Gastroesophageal sphincter (tissue), 4 donors: ENCODE results near the gene SLC7A7. TPM values are rescaled to one million over a fixed set of nuclear protein-coding genes. Genes with fewer than 3 reads are reported as not detected.
"Not testable (repeated sequence)": the region's sequence is repeated elsewhere in the genome, so short reads cannot be mapped to it uniquely, and the experiment has no call there.

Experiments
- ATAC-seq: fragments of 150-250 bp; one replicate; pipeline ENCODE4 v1.9.1; 2016; ENCODE audit warnings: mild to moderate bottlenecking, moderate library complexity
- H3K27ac ChIP-seq, 4 donors: fragments of 200-600 bp; sonication (generic) in 3 of 4; 1 replicate in 3 of 4; 2 replicates in 1 of 4; pipeline ENCODE4 v1.5.1; 2016 to 2019
- H3K27me3 ChIP-seq: fragments of 200-600 bp; sonication (generic); one replicate; pipeline ENCODE4 v1.5.1; 2019
- H3K36me3 ChIP-seq, 2 donors: fragments of 200-600 bp; sonication (generic); one replicate each; pipeline ENCODE4 v1.5.1; 2019; ENCODE audit warnings: control low read depth in 1 of 2
- H3K4me1 ChIP-seq, 3 donors: fragments of 200-600 bp; sonication (generic); 1 replicate in 2 of 3; 2 replicates in 1 of 3; pipeline ENCODE4 v1.5.1; 2016 to 2019; ENCODE audit warnings: control low read depth in 2 of 3
- H3K4me3 ChIP-seq, 2 donors: fragments of 200-600 bp; sonication (generic); one replicate each; pipeline ENCODE4 v1.5.1; 2019; ENCODE audit warnings: mild to moderate bottlenecking in 1 of 2, moderate library complexity in 1 of 2
- H3K9me3 ChIP-seq, 3 donors: fragments of 200-600 bp; sonication (generic); one replicate each; pipeline ENCODE4 v1.5.1; 2017 to 2019; ENCODE audit warnings: control low read depth in 2 of 3
- EP300 ChIP-seq: sonication (generic); formaldehyde crosslinking; IDR thresholded peaks from one replicate; pipeline ENCODE4 v1.6.1; 2017; ENCODE audit warnings: antibody characterized with exemption, mild to moderate bottlenecking
- POLR2A ChIP-seq, 2 donors: fragments of 450-650 bp; IDR thresholded peaks; one replicate each; pipeline ENCODE4 v1.6.1; 2017; ENCODE audit warnings: antibody characterized with exemption in 2 of 2, mild to moderate bottlenecking in 2 of 2, moderate library complexity in 1 of 2
- POLR2AphosphoS5 ChIP-seq: sonication (generic); formaldehyde crosslinking; IDR thresholded peaks from one replicate; pipeline ENCODE4 v1.6.1; 2017; ENCODE audit warnings: antibody characterized with exemption
- WGBS, 2 donors: methylation state at CpG; one replicate each; pipeline ENCODE4 v1.1.5; 2018; ENCODE audit warnings: low coverage in 1 of 2; 5-methylcytosine and 5-hydroxymethylcytosine counted together
- total RNA-seq, 4 donors: library from RNA; depleted of rRNA; stranded (reverse); fragments of >200 nt; gene quantifications; one replicate each; pipeline ENCODE4 v1.1.0, GENCODE V29; 2016
- TF ChIP-seq, protein P1 (sequence below), 4 experiments: fragments of 200-600 bp in 2 of 4; fragments of 450-650 bp in 2 of 4; sonication (generic) in 1 of 4; IDR thresholded peaks; one replicate each; pipeline ENCODE4 v1.5.1; 2017 to 2019; ENCODE audit warnings: antibody characterized with exemption in 4 of 4, mild to moderate bottlenecking in 2 of 4, moderate library complexity in 2 of 4

The SLC7A7 gene
- total RNA-seq, 4 donors from 2014 or later: 8.1 to 36.6 (median 23.4) TPM

DNA sequence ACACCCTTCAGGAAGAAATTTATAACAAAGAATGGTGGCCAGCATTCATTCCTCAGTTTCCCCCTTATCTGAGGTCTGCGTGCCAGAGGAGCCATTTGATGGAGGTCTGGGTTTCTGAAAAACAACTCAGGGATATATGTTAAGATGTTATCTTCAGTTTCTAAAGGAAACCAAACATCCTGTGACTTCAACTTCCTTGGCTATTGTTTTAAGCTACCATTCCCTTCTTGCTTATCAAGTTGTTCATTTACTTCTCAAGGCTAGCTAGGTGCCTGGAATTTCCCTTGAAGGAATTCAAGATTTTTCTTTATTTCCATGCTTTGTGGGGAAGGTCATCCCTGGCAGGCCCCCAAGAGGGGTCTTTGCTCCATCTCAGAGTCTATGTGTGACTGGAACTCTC lies 75.8 kb downstream of the SLC7A7 start:
- no peak for ATAC-seq
- TF ChIP-seq EP300 (no peak), POLR2AphosphoS5 (no peak), POLR2A (IDR thresholded peaks at IDR 0.05) (no peak)
- TF ChIP-seq, protein P1, sequence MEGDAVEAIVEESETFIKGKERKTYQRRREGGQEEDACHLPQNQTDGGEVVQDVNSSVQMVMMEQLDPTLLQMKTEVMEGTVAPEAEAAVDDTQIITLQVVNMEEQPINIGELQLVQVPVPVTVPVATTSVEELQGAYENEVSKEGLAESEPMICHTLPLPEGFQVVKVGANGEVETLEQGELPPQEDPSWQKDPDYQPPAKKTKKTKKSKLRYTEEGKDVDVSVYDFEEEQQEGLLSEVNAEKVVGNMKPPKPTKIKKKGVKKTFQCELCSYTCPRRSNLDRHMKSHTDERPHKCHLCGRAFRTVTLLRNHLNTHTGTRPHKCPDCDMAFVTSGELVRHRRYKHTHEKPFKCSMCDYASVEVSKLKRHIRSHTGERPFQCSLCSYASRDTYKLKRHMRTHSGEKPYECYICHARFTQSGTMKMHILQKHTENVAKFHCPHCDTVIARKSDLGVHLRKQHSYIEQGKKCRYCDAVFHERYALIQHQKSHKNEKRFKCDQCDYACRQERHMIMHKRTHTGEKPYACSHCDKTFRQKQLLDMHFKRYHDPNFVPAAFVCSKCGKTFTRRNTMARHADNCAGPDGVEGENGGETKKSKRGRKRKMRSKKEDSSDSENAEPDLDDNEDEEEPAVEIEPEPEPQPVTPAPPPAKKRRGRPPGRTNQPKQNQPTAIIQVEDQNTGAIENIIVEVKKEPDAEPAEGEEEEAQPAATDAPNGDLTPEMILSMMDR (IDR thresholded peaks at IDR 0.05): no peak
- Histone ChIP-seq H3K4me3 (no peak overlapping the region), H3K36me3 (no peaks in the 10 kb centered on the region), H3K27ac (no peak overlapping the region), H3K4me1 (no peaks in the 10 kb centered on the region), H3K9me3 (no peaks in the 10 kb centered on the region), H3K27me3 (no peaks in the 10 kb centered on the region)
- WGBS, 2 donors: 75 to 78% methylated on average over 1 of the region's 1 CpG

DNA sequence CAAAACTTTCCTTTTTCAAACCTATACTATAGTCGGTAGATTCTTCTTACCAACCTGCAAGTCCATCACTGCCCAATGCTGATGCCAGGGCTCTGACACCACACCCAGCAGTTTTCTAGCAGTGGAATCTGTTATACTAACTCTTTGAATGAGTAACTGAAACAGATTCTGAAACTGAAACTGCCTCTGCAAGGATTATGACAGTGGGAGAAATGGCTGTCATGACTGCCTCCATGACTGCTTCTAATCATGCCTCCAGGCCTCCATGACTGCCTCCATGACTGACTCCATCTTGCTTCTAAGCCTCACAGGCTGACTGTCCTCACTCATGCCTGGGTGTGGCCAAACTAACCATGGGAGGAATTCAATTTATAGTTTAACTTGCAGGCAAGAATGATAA lies 78.2 kb downstream of the SLC7A7 start:
- H3K9me3 ChIP-seq: no peaks in the 10 kb centered on the region
- H3K4me3 ChIP-seq: no peak overlapping the region
- H3K27ac ChIP-seq: no peak overlapping the region
- no peaks in the 10 kb centered on the region for H3K36me3 ChIP-seq
- WGBS, 2 donors: 64% methylated on average over 1 of the region's 1 CpG; no CpG with 5 or more reads in 1 of the 2 donors
- H3K4me1 ChIP-seq: no peaks in the 10 kb centered on the region
- no peak for ATAC-seq
- no peaks in the 10 kb centered on the region for H3K27me3 ChIP-seq
- no peak for TF ChIP-seq POLR2A (IDR thresholded peaks at IDR 0.05)
- no peak for TF ChIP-seq EP300
- TF ChIP-seq, protein P1 (IDR thresholded peaks at IDR 0.05): no peak
- TF ChIP-seq POLR2AphosphoS5: no peak

DNA sequence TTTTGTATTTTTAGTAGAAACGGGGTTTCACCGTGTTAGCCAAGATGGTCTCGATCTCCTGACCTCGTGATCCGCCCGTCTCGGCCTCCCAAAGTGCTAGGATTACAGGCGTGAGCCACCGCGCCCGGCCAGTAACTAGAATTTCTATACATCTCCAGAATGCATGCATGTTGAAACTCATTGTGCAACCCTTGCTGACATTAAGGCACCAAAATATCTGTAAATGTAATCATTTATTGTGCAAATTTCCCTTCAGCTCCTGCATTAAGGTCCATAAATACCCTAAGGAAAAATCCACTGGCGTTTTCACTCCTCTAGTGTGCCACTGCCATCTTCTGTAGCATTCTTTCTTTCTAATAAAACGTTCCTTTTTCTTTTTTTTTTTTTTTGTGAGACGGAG lies 78.9 kb downstream of the SLC7A7 start:
- not testable (repeated sequence) for H3K27me3 ChIP-seq, H3K4me3 ChIP-seq, ATAC-seq, H3K27ac ChIP-seq, H3K9me3 ChIP-seq, H3K36me3 ChIP-seq, H3K4me1 ChIP-seq
- WGBS, 2 donors: 54 to 78% methylated on average over 3 of the region's 14 CpGs

DNA sequence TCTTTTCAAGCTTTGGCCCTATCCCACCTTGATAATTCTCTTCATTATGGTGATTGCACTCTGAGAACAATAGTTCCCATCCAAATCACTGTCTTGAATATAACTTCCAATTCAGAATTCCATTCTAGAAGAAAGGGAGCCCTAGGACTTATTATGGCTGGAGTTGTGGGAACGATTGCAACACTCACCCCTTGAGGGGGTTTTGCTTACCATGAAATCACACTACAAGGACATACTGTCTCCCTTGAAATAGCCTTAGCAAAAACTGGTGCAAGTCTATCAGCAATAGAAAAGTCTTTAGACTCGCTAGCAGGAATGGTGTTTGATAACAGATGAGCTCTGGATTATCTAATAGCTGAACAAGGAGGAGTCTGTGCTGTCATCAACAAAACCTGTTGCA lies 80.1 kb downstream of the SLC7A7 start:
- H3K4me3 ChIP-seq: no peak overlapping the region
- no peak for ATAC-seq
- 60 to 64% methylated on average over 2 of the region's 2 CpGs for WGBS, 2 donors
- no peaks in the 10 kb centered on the region for H3K27me3 ChIP-seq
- TF ChIP-seq, protein P1 (IDR thresholded peaks at IDR 0.05): no peak
- no peak for TF ChIP-seq POLR2A (IDR thresholded peaks at IDR 0.05)
- TF ChIP-seq POLR2AphosphoS5: no peak
- TF ChIP-seq EP300: no peak
- no peaks in the 10 kb centered on the region for H3K36me3 ChIP-seq
- H3K9me3 ChIP-seq: no peaks in the 10 kb centered on the region
- no peaks in the 10 kb centered on the region for H3K4me1 ChIP-seq
- H3K27ac ChIP-seq: no peak overlapping the region

DNA sequence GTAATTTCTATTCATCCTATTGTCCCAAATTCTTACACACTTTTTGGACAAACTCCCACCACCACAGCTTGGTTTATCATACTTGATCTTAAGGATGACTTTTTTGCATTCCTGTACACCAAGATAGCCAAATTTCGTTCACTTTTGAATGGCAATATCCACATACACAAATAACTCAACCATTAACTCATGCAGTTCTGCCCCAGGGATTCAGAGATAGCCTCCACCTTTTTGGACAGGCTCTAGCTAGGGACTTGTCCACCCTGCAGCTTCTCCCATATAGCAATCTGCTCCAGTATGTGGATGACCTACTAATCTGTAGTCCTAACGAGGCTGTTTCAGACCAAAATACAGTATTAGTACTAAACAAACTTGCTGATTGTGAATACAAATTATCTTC lies 81.4 kb downstream of the SLC7A7 start:
- 39 to 79% methylated on average over 2 of the region's 2 CpGs for WGBS, 2 donors
- ATAC-seq: no peak
- TF ChIP-seq POLR2AphosphoS5: no peak
- no peak for TF ChIP-seq EP300
- TF ChIP-seq, protein P1 (IDR thresholded peaks at IDR 0.05): no peak
- TF ChIP-seq POLR2A (IDR thresholded peaks at IDR 0.05): no peak
- Histone ChIP-seq H3K27ac (no peak overlapping the region), H3K4me3 (no peak overlapping the region), H3K4me1 (no peaks in the 10 kb centered on the region), H3K27me3 (no peaks in the 10 kb centered on the region), H3K9me3 (no peaks in the 10 kb centered on the region), H3K36me3 (no peaks in the 10 kb centered on the region)

DNA sequence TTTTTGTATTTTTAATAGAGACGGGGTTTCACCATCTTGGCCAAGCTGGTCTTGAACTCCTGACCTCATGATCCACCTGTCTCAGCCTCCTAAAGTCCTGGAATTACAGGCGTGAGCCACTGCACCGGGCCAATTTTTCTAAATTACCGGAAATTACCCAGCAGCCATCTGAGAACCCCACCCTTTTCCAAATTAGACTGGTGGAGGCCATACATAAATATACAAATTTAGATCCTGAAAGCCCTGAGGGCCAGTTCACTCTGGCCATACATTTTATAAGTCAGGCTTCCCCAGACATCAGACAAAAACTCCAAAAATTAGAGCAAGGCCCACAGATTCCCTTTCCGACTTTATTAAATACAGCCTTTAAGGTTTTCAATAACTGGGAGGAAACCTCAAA lies 83.2 kb downstream of the SLC7A7 start:
- not testable (repeated sequence) for H3K4me3 ChIP-seq, H3K36me3 ChIP-seq, H3K27ac ChIP-seq, H3K9me3 ChIP-seq, H3K4me1 ChIP-seq, H3K27me3 ChIP-seq, ATAC-seq
- 25 to 88% methylated on average over 1 to 4 of the region's 5 CpGs for WGBS, 2 donors
